ENCODE data around the gene SHISA9.

Gene SHISA9

GRCh38 chr16:13155377-13155776 is 254.0 kb downstream of the SHISA9 start:
- no peak overlapping the region for H3K4me3 ChIP-seq (ENCODE audit: low read depth in 1 of 5, low read length in 5 of 5)
- no peak overlapping the region for H3K27ac ChIP-seq (ENCODE audit: low read depth, low read length)
- no peaks in the 10 kb centered on the region for H3K27me3 ChIP-seq (ENCODE audit: control insufficient read depth in 5 of 5, insufficient read depth in 4 of 5, low read length in 5 of 5)
- no peaks in the 10 kb centered on the region for H3K36me3 ChIP-seq (ENCODE audit: control insufficient read depth in 5 of 5, insufficient read depth in 5 of 5, low read length in 5 of 5)
- H3K4me1 ChIP-seq (ENCODE audit: control insufficient read depth in 5 of 5, insufficient read depth in 5 of 5, low read length in 5 of 5) = no peaks in the 10 kb centered on the region
- H3K9me3 ChIP-seq (ENCODE audit: control insufficient read depth in 5 of 5, low read length in 5 of 5) = no peaks in the 10 kb centered on the region
- no peak overlapping the region for H3K9ac ChIP-seq (ENCODE audit: low read length in 5 of 5)

- no peak overlapping the region for H3K4me3 ChIP-seq (ENCODE audit: low read depth in 1 of 5, low read length in 5 of 5)
- no peaks in the 10 kb centered on the region for H3K4me1 ChIP-seq (ENCODE audit: control insufficient read depth in 5 of 5, insufficient read depth in 5 of 5, low read length in 5 of 5)
- H3K27me3 ChIP-seq (ENCODE audit: control insufficient read depth in 5 of 5, insufficient read depth in 4 of 5, low read length in 5 of 5) = no peaks in the 10 kb centered on the region
- H3K36me3 ChIP-seq (ENCODE audit: control insufficient read depth in 5 of 5, insufficient read depth in 5 of 5, low read length in 5 of 5) = no peaks in the 10 kb centered on the region
- H3K9me3 ChIP-seq (ENCODE audit: control insufficient read depth in 5 of 5, low read length in 5 of 5) = no peaks in the 10 kb centered on the region
- H3K9ac ChIP-seq (ENCODE audit: low read length in 5 of 5) = no peak overlapping the region
- no peak overlapping the region for H3K27ac ChIP-seq (ENCODE audit: low read depth, low read length)
Measured at GRCh38 chr16:13155780-13156179, 254.4 kb downstream of the SHISA9 start.

GRCh38 chr16:13157082-13157481 is 255.7 kb downstream of the SHISA9 start:
- Histone ChIP-seq H3K36me3 (ENCODE audit: control insufficient read depth in 5 of 5, insufficient read depth in 5 of 5, low read length in 5 of 5) (no peaks in the 10 kb centered on the region), H3K27me3 (ENCODE audit: control insufficient read depth in 5 of 5, insufficient read depth in 4 of 5, low read length in 5 of 5) (no peaks in the 10 kb centered on the region), H3K4me1 (ENCODE audit: control insufficient read depth in 5 of 5, insufficient read depth in 5 of 5, low read length in 5 of 5) (no peaks in the 10 kb centered on the region), H3K27ac (ENCODE audit: low read depth, low read length) (no peak overlapping the region), H3K4me3 (ENCODE audit: low read depth in 1 of 5, low read length in 5 of 5) (no peak overlapping the region), H3K9ac (ENCODE audit: low read length in 5 of 5) (no peak overlapping the region), H3K9me3 (ENCODE audit: control insufficient read depth in 5 of 5, low read length in 5 of 5) (no peaks in the 10 kb centered on the region)

GRCh38 chr16:13158427-13158826 is 257.0 kb downstream of the SHISA9 start:
- H3K36me3 ChIP-seq (ENCODE audit: control insufficient read depth in 5 of 5, insufficient read depth in 5 of 5, low read length in 5 of 5) = no peaks in the 10 kb centered on the region
- no peaks in the 10 kb centered on the region for H3K9me3 ChIP-seq (ENCODE audit: control insufficient read depth in 5 of 5, low read length in 5 of 5)
- no peak overlapping the region for H3K27ac ChIP-seq (ENCODE audit: low read depth, low read length)
- H3K27me3 ChIP-seq (ENCODE audit: control insufficient read depth in 5 of 5, insufficient read depth in 4 of 5, low read length in 5 of 5) = no peaks in the 10 kb centered on the region
- no peak overlapping the region for H3K4me3 ChIP-seq (ENCODE audit: low read depth in 1 of 5, low read length in 5 of 5)
- no peaks in the 10 kb centered on the region for H3K4me1 ChIP-seq (ENCODE audit: control insufficient read depth in 5 of 5, insufficient read depth in 5 of 5, low read length in 5 of 5)
- H3K9ac ChIP-seq (ENCODE audit: low read length in 5 of 5) = no peak overlapping the region

GRCh38 chr16:13165024-13165423 is 263.6 kb downstream of the SHISA9 start:
- H3K27me3 ChIP-seq (ENCODE audit: control insufficient read depth in 5 of 5, insufficient read depth in 4 of 5, low read length in 5 of 5) = peaks cover 0 to 5% (median 0%) of the 10 kb centered on the region in 5 donors
- no peak overlapping the region for H3K9ac ChIP-seq (ENCODE audit: low read length in 5 of 5)
- H3K9me3 ChIP-seq (ENCODE audit: control insufficient read depth in 5 of 5, low read length in 5 of 5) = peaks cover 0 to 14% (median 9%) of the 10 kb centered on the region in 5 donors
- H3K36me3 ChIP-seq (ENCODE audit: control insufficient read depth in 5 of 5, insufficient read depth in 5 of 5, low read length in 5 of 5) = no peaks in the 10 kb centered on the region
- no peak overlapping the region for H3K4me3 ChIP-seq (ENCODE audit: low read depth in 1 of 5, low read length in 5 of 5)
- no peaks in the 10 kb centered on the region for H3K4me1 ChIP-seq (ENCODE audit: control insufficient read depth in 5 of 5, insufficient read depth in 5 of 5, low read length in 5 of 5)
- no peak overlapping the region for H3K27ac ChIP-seq (ENCODE audit: low read depth, low read length)

- peaks cover 0 to 14% (median 9%) of the 10 kb centered on the region in 5 donors for H3K9me3 ChIP-seq (ENCODE audit: control insufficient read depth in 5 of 5, low read length in 5 of 5)
- H3K4me1 ChIP-seq (ENCODE audit: control insufficient read depth in 5 of 5, insufficient read depth in 5 of 5, low read length in 5 of 5) = no peaks in the 10 kb centered on the region
- no peak overlapping the region for H3K27ac ChIP-seq (ENCODE audit: low read depth, low read length)
- no peak overlapping the region for H3K9ac ChIP-seq (ENCODE audit: low read length in 5 of 5)
- no peaks in the 10 kb centered on the region for H3K36me3 ChIP-seq (ENCODE audit: control insufficient read depth in 5 of 5, insufficient read depth in 5 of 5, low read length in 5 of 5)
- H3K4me3 ChIP-seq (ENCODE audit: low read depth in 1 of 5, low read length in 5 of 5) = no peak overlapping the region
- H3K27me3 ChIP-seq (ENCODE audit: control insufficient read depth in 5 of 5, insufficient read depth in 4 of 5, low read length in 5 of 5) = peaks cover 0 to 5% (median 0%) of the 10 kb centered on the region in 5 donors
Measured at GRCh38 chr16:13168091-13168572, 266.7 kb downstream of the SHISA9 start.

GRCh38 chr16:13171313-13171712 is 269.9 kb downstream of the SHISA9 start:
- peaks cover 0 to 8% (median 4%) of the 10 kb centered on the region in 5 donors for H3K9me3 ChIP-seq (ENCODE audit: control insufficient read depth in 5 of 5, low read length in 5 of 5)
- H3K36me3 ChIP-seq (ENCODE audit: control insufficient read depth in 5 of 5, insufficient read depth in 5 of 5, low read length in 5 of 5) = no peaks in the 10 kb centered on the region
- H3K9ac ChIP-seq (ENCODE audit: low read length in 5 of 5) = no peak overlapping the region
- no peak overlapping the region for H3K4me3 ChIP-seq (ENCODE audit: low read depth in 1 of 5, low read length in 5 of 5)
- H3K27me3 ChIP-seq (ENCODE audit: control insufficient read depth in 5 of 5, insufficient read depth in 4 of 5, low read length in 5 of 5) = peaks cover 0 to 5% (median 0%) of the 10 kb centered on the region in 5 donors
- H3K27ac ChIP-seq (ENCODE audit: low read depth, low read length) = no peak overlapping the region
- H3K4me1 ChIP-seq (ENCODE audit: control insufficient read depth in 5 of 5, insufficient read depth in 5 of 5, low read length in 5 of 5) = no peaks in the 10 kb centered on the region

- Histone ChIP-seq H3K9me3 (ENCODE audit: control insufficient read depth in 5 of 5, low read length in 5 of 5) (peaks cover 0 to 2% (median 0%) of the 10 kb centered on the region in 5 donors), H3K36me3 (ENCODE audit: control insufficient read depth in 5 of 5, insufficient read depth in 5 of 5, low read length in 5 of 5) (no peaks in the 10 kb centered on the region), H3K9ac (ENCODE audit: low read length in 5 of 5) (no peak overlapping the region), H3K27me3 (ENCODE audit: control insufficient read depth in 5 of 5, insufficient read depth in 4 of 5, low read length in 5 of 5) (peaks cover 0 to 6% (median 0%) of the 10 kb centered on the region in 5 donors), H3K4me1 (ENCODE audit: control insufficient read depth in 5 of 5, insufficient read depth in 5 of 5, low read length in 5 of 5) (no peaks in the 10 kb centered on the region), H3K27ac (ENCODE audit: low read depth, low read length) (no peak overlapping the region), H3K4me3 (ENCODE audit: low read depth in 1 of 5, low read length in 5 of 5) (no peak overlapping the region)
Measured at GRCh38 chr16:13176711-13177110, 275.3 kb downstream of the SHISA9 start.

GRCh38 chr16:13178318-13178717 is 276.9 kb downstream of the SHISA9 start:
- H3K4me3 ChIP-seq (ENCODE audit: low read depth in 1 of 5, low read length in 5 of 5) = no peak overlapping the region
- H3K4me1 ChIP-seq (ENCODE audit: control insufficient read depth in 5 of 5, insufficient read depth in 5 of 5, low read length in 5 of 5) = no peaks in the 10 kb centered on the region
- no peaks in the 10 kb centered on the region for H3K36me3 ChIP-seq (ENCODE audit: control insufficient read depth in 5 of 5, insufficient read depth in 5 of 5, low read length in 5 of 5)
- H3K9me3 ChIP-seq (ENCODE audit: control insufficient read depth in 5 of 5, low read length in 5 of 5) = peaks cover 0 to 6% (median 4%) of the 10 kb centered on the region in 5 donors
- H3K27ac ChIP-seq (ENCODE audit: low read depth, low read length) = no peak overlapping the region
- H3K27me3 ChIP-seq (ENCODE audit: control insufficient read depth in 5 of 5, insufficient read depth in 4 of 5, low read length in 5 of 5) = peaks cover 0 to 6% (median 0%) of the 10 kb centered on the region in 5 donors
- H3K9ac ChIP-seq (ENCODE audit: low read length in 5 of 5) = no peak overlapping the region

- Histone ChIP-seq H3K9me3 (ENCODE audit: control insufficient read depth in 5 of 5, low read length in 5 of 5) (peaks cover 0 to 10% (median 7%) of the 10 kb centered on the region in 5 donors), H3K9ac (ENCODE audit: low read length in 5 of 5) (no peak overlapping the region), H3K27me3 (ENCODE audit: control insufficient read depth in 5 of 5, insufficient read depth in 4 of 5, low read length in 5 of 5) (peaks cover 0 to 9% (median 0%) of the 10 kb centered on the region in 5 donors), H3K36me3 (ENCODE audit: control insufficient read depth in 5 of 5, insufficient read depth in 5 of 5, low read length in 5 of 5) (no peaks in the 10 kb centered on the region), H3K27ac (ENCODE audit: low read depth, low read length) (no peak overlapping the region), H3K4me1 (ENCODE audit: control insufficient read depth in 5 of 5, insufficient read depth in 5 of 5, low read length in 5 of 5) (no peaks in the 10 kb centered on the region), H3K4me3 (ENCODE audit: low read depth in 1 of 5, low read length in 5 of 5) (no peak overlapping the region)
Measured at GRCh38 chr16:13181432-13181831, 280.0 kb downstream of the SHISA9 start.
